Left lung (tissue), 10 donors: ENCODE data around the gene MLLT3. TPM values are rescaled to one million over a fixed set of nuclear protein-coding genes. Genes with fewer than 3 reads are reported as not detected.
"Not testable (repeated sequence)": the region's sequence is repeated elsewhere in the genome, so short reads cannot be mapped to it uniquely, and the experiment has no call there.

Experiments used
- ATAC-seq: fragments of 200-7000 bp; cut with Tn5 transposase; one replicate; pipeline ENCODE4 v1.9.1; 2020; ENCODE audit warnings: moderate library complexity
- DNase-seq, 4 donors: peaks; one replicate each; pipeline ENCODE4 v3.0.0-alpha.2; 2013 to 2020
- H3K27ac ChIP-seq, 2 donors: fragments of 200-600 bp; sonication (generic) in 1 of 2; one replicate each; pipeline versions ENCODE4 v1.5.0 to v1.8.0; 2020 to 2021
- H3K27me3 ChIP-seq, 2 donors: fragments of 200-600 bp; sonication (generic) in 1 of 2; one replicate each; pipeline versions ENCODE4 v1.5.0 to v1.8.0; 2020 to 2021
- H3K36me3 ChIP-seq, 2 donors: fragments of 200-600 bp; sonication (generic) in 1 of 2; one replicate each; pipeline versions ENCODE4 v1.5.0 to v1.8.0; 2020 to 2021
- H3K4me1 ChIP-seq, 2 donors: fragments of 200-600 bp; one replicate each; pipeline ENCODE4 v1.8.0; 2021
- H3K4me3 ChIP-seq, 2 donors: fragments of 200-600 bp; sonication (generic) in 1 of 2; one replicate each; pipeline versions ENCODE4 v1.5.0 to v1.8.0; 2020 to 2021; ENCODE audit warnings: mild to moderate bottlenecking in 1 of 2
- H3K9me3 ChIP-seq, 2 donors: fragments of 200-600 bp; sonication (generic) in 1 of 2; one replicate each; pipeline versions ENCODE4 v1.5.0 to v1.8.0; 2020 to 2021
- CTCF ChIP-seq, 2 donors: fragments of 200-600 bp; sonication (generic) in 1 of 2; IDR thresholded peaks; one replicate each; pipeline versions ENCODE4 v1.5.0 to v1.8.0; 2021; ENCODE audit warnings: antibody characterized with exemption in 2 of 2
- intact Hi-C, 2 donors: fragments of 100-400 bp; cut with DNase I; formaldehyde crosslinking; loops; one replicate each; pipeline versions ENCODE4 v1.11.2 to v1.14.2; 2022
- polyA plus RNA-seq, 6 donors: library from polyadenylated mRNA; unstranded; fragments of 120-200 nt; gene quantifications; one replicate each; pipeline ENCODE4 v1.2.1, GENCODE V29; 2013; ENCODE audit not compliant: insufficient read length in 6 of 6
- total RNA-seq, 2 donors: library from RNA; stranded (reverse); fragmentation: NEBNext Ultra II Directional; extraction: Animal tissue kit (Norgen Biotek cat#: 25700); gene quantifications; one replicate each; pipeline ENCODE4 v1.2.1, GENCODE V29; 2021
- donor health status: DM: no; HTN: yes; CAD: no.
- donor health status: DM: no; HTN: no; CAD: no.

The MLLT3 gene
- total and polyA plus RNA-seq, 8 donors, result 17.0 to 38.2 (median 32.5) TPM

- no peak for ATAC-seq
- no peaks in the 10 kb centered on the region for H3K36me3 ChIP-seq
- H3K4me1 ChIP-seq, result no peaks in the 10 kb centered on the region
- DNase-seq, result no peak
- H3K27me3 ChIP-seq, result no peaks in the 10 kb centered on the region
- H3K9me3 ChIP-seq, result no peaks in the 10 kb centered on the region
- intact Hi-C loops, result no loop called here
- H3K27ac ChIP-seq, result no peak overlapping the region
- no peak for TF ChIP-seq CTCF (IDR thresholded peaks at IDR 0.05)
- H3K4me3 ChIP-seq, result no peak overlapping the region
These were observed 40.8 kb upstream of the MLLT3 start for GRCh38 chr9:20663133-20663532.

- H3K27me3 ChIP-seq, result no peaks in the 10 kb centered on the region
- no peaks in the 10 kb centered on the region for H3K9me3 ChIP-seq
- ATAC-seq (no peak), DNase-seq (no peak)
- H3K4me3 ChIP-seq, result no peak overlapping the region
- no peak overlapping the region for H3K27ac ChIP-seq
- H3K4me1 ChIP-seq, result no peaks in the 10 kb centered on the region
- H3K36me3 ChIP-seq, result no peaks in the 10 kb centered on the region
- no peak for TF ChIP-seq CTCF (IDR thresholded peaks at IDR 0.05)
- intact Hi-C loops, result no loop called here
These were observed 39.9 kb upstream of the MLLT3 start for GRCh38 chr9:20662156-20662555.

- Histone ChIP-seq H3K4me3 (peak overlapping the region in 1 of 2 donors; percentile 42), H3K36me3 (no peaks in the 10 kb centered on the region), H3K4me1 (no peaks in the 10 kb centered on the region), H3K9me3 (no peaks in the 10 kb centered on the region), H3K27me3 (no peaks in the 10 kb centered on the region), H3K27ac (no peak overlapping the region)
- ATAC-seq (no peak), DNase-seq (no peak)
- no peak for TF ChIP-seq CTCF (IDR thresholded peaks at IDR 0.05)
- intact Hi-C loops, result no loop called here
These were observed 37.2 kb upstream of the MLLT3 start for GRCh38 chr9:20659474-20659967.

GRCh38 chr9:20658677-20659473, 36.6 kb upstream of the MLLT3 start:
- TF ChIP-seq CTCF (IDR thresholded peaks at IDR 0.05), result no peak
- no peaks in the 10 kb centered on the region for H3K4me1 ChIP-seq
- peak; percentile 71 for ATAC-seq
- H3K4me3 ChIP-seq, result peak overlapping the region; percentile 42 to 44
- H3K9me3 ChIP-seq, result no peaks in the 10 kb centered on the region
- no peaks in the 10 kb centered on the region for H3K36me3 ChIP-seq
- peak overlapping the region; percentile 11 to 19 for H3K27ac ChIP-seq
- H3K27me3 ChIP-seq, result no peaks in the 10 kb centered on the region
- intact Hi-C loops, result no loop called here
- DNase-seq, result peak in 1 of 4 donors; percentile 5

- H3K27me3 ChIP-seq, H3K9me3 ChIP-seq, intact Hi-C loops, H3K36me3 ChIP-seq, DNase-seq, H3K4me1 ChIP-seq: not testable (repeated sequence)
- ATAC-seq, result peak; percentile 36
- Histone ChIP-seq H3K27ac (peak overlapping the region; percentile 11 to 19), H3K4me3 (peak overlapping the region; percentile 42 to 44)
These were observed 36.0 kb upstream of the MLLT3 start for GRCh38 chr9:20658246-20658667.
